Activated CD8-positive, alpha-beta memory T cell treated with anti-CD3 and anti-CD28 coated beads for 36 hours (primary cell): ENCODE data around the gene SEC16A. TPM values are rescaled to one million over a fixed set of nuclear protein-coding genes. Genes with fewer than 3 reads are reported as not detected.
"Not testable (repeated sequence)": the region's sequence is repeated elsewhere in the genome, so short reads cannot be mapped to it uniquely, and the experiment has no call there.

Experiments used
- CTCF ChIA-PET: fragments of 350-600 bp; sonication (Branson Sonifier 250); formaldehyde crosslinking; loops from one replicate; lab custom pipeline; 2021; ENCODE audit warnings: antibody characterized with exemption; lab: Charles Lee
- POLR2A ChIA-PET: fragments of 350-600 bp; sonication (Branson Sonifier 250); formaldehyde crosslinking; loops from one replicate; lab custom pipeline; 2021; ENCODE audit warnings: antibody characterized with exemption; lab: Charles Lee
- total RNA-seq, 2 experiments: library from RNA; stranded (reverse); gene quantifications; one replicate each; pipeline ENCODE4 v1.2.3, GENCODE V29; 2021

The SEC16A gene
- total RNA-seq, 2 experiments from 2014 or later = 78.7 to 80.9 TPM

- CTCF ChIA-PET = interaction anchor here (1.0 kb wide), 1 partner anchor 10 kb away, joined by 3 read pairs; no protein-coding TSS in a partner anchor
- POLR2A ChIA-PET = no interaction called here
These were observed 59.3 kb downstream of the SEC16A start for GRCh38 chr9:136423432-136424146.

- POLR2A ChIA-PET = no interaction called here
- CTCF ChIA-PET = interaction anchor here (1.0 kb wide), 1 partner anchor 11 kb away, joined by 3 read pairs; no protein-coding TSS in a partner anchor
These were observed 60.0 kb downstream of the SEC16A start for GRCh38 chr9:136422876-136423275.

- ChIA-PET POLR2A (no interaction called here), CTCF (no interaction called here)
These were observed 61.0 kb downstream of the SEC16A start for GRCh38 chr9:136421791-136422190.

GRCh38 chr9:136419092-136419420, 63.8 kb downstream of the SEC16A start:
- POLR2A ChIA-PET = interaction anchor here (0.5 to 1.1 kb wide), 2 partner anchors 9 to 25 kb away, joined by 3 to 4 read pairs; no protein-coding TSS in a partner anchor

GRCh38 chr9:136418182-136419091, 64.4 kb downstream of the SEC16A start:
- POLR2A ChIA-PET = interaction anchor here (0.5 to 1.1 kb wide), 2 partner anchors 9 to 26 kb away, joined by 3 to 4 read pairs; no protein-coding TSS in a partner anchor
- CTCF ChIA-PET = no interaction called here

More at GRCh38 chr9:136419092-136419420, 63.8 kb downstream of the SEC16A start:
- CTCF ChIA-PET = no interaction called here

GRCh38 chr9:136416914-136417313, 65.9 kb downstream of the SEC16A start:
- POLR2A ChIA-PET = no interaction called here

GRCh38 chr9:136416427-136416826, 66.4 kb downstream of the SEC16A start:
- CTCF ChIA-PET = no interaction called here
- POLR2A ChIA-PET = no interaction called here

More at GRCh38 chr9:136416914-136417313, 65.9 kb downstream of the SEC16A start:
- CTCF ChIA-PET = interaction anchor here (0.5 kb wide), 1 partner anchor 84 kb away, joined by 4 read pairs; no protein-coding TSS in a partner anchor

- POLR2A ChIA-PET = no interaction called here
- CTCF ChIA-PET = interaction anchor here (1.5 kb wide), 1 partner anchor 9 kb away, joined by 4 read pairs; no protein-coding TSS in a partner anchor
These were observed 69.9 kb downstream of the SEC16A start for GRCh38 chr9:136412962-136413361.

GRCh38 chr9:136411378-136411777, 71.5 kb downstream of the SEC16A start:
- ChIA-PET POLR2A (no interaction called here), CTCF (interaction anchor here (1.5 to 3.5 kb wide), 2 partner anchors 11 to 27 kb away, joined by 4 to 24 read pairs; partner anchors contain the start of gene SNAPC4)

- POLR2A ChIA-PET = interaction anchor here (0.8 to 1.7 kb wide), 5 partner anchors 10 to 128 kb away, joined by 3 to 5 read pairs (median 4); partner anchors contain the start of gene DNLZ
- CTCF ChIA-PET = interaction anchor here (3.5 kb wide), 1 partner anchor 10 kb away, joined by 24 read pairs; the partner anchor contains the start of gene SNAPC4
These were observed 72.1 kb downstream of the SEC16A start, which contains the start of the genes ENTR1 and PMPCA for GRCh38 chr9:136410500-136411287. ENTR1 (minus strand) TSS chr9:136410614; CDS start chr9:136410397, 217 bp downstream. PMPCA (plus strand) TSS chr9:136410658; CDS start chr9:136410669, 11 bp downstream.

GRCh38 chr9:136409557-136410455, 73.0 kb downstream of the SEC16A start:
- CTCF ChIA-PET = interaction anchor here (0.7 to 3.5 kb wide), 4 partner anchors 10 to 287 kb away, joined by 3 to 24 read pairs (median 3); partner anchors contain the start of genes DNLZ and SNAPC4
- POLR2A ChIA-PET = interaction anchor here (0.6 to 1.7 kb wide), 7 partner anchors 9 to 320 kb away, joined by 3 to 5 read pairs (median 4); partner anchors contain the start of gene DNLZ

GRCh38 chr9:136407911-136408310, 74.9 kb downstream of the SEC16A start:
- CTCF ChIA-PET = interaction anchor here (0.7 kb wide), 1 partner anchor 33 kb away, joined by 3 read pairs; no protein-coding TSS in a partner anchor
- POLR2A ChIA-PET = no interaction called here

GRCh38 chr9:136407061-136407460, 75.8 kb downstream of the SEC16A start:
- CTCF ChIA-PET, POLR2A ChIA-PET: not testable (repeated sequence)

GRCh38 chr9:136405904-136406303, 76.9 kb downstream of the SEC16A start:
- POLR2A ChIA-PET, CTCF ChIA-PET: not testable (repeated sequence)

- CTCF ChIA-PET = no interaction called here
- POLR2A ChIA-PET = no interaction called here
These were observed 77.4 kb downstream of the SEC16A start for GRCh38 chr9:136405481-136405880.

GRCh38 chr9:136404801-136405136, 78.1 kb downstream of the SEC16A start:
- POLR2A ChIA-PET = no interaction called here
- CTCF ChIA-PET = interaction anchor here (1.3 kb wide), 1 partner anchor 19 kb away, joined by 5 read pairs; no protein-coding TSS in a partner anchor
